Measurements from ENCODE around the gene MMS19.

Gene MMS19

GRCh38 chr10:97462309-97462708 lies 35.9 kb downstream of the MMS19 start:
- no peak overlapping the region for H3K4me3 ChIP-seq (ENCODE audit: low read depth, low read length)
- peaks cover 95% of the 10 kb centered on the region for H3K36me3 ChIP-seq (ENCODE audit: control insufficient read depth, insufficient read depth, low read length)
- no peaks in the 10 kb centered on the region for H3K4me1 ChIP-seq (ENCODE audit: control insufficient read depth, insufficient read depth, low read length)
- no peaks in the 10 kb centered on the region for H3K27me3 ChIP-seq (ENCODE audit: control insufficient read depth, insufficient read depth, low read length)
- no peak overlapping the region for H3K27ac ChIP-seq (ENCODE audit: low read depth, low read length)
- no peak overlapping the region for H3K9ac ChIP-seq (ENCODE audit: low read length)
- no peaks in the 10 kb centered on the region for H3K9me3 ChIP-seq (ENCODE audit: control insufficient read depth, insufficient read depth, low read depth, low read length)

GRCh38 chr10:97459933-97460332 lies 38.3 kb downstream of the MMS19 start:
- H3K27me3 ChIP-seq (ENCODE audit: control insufficient read depth, insufficient read depth, low read length) = no peaks in the 10 kb centered on the region
- no peak overlapping the region for H3K9ac ChIP-seq (ENCODE audit: low read length)
- no peaks in the 10 kb centered on the region for H3K9me3 ChIP-seq (ENCODE audit: control insufficient read depth, insufficient read depth, low read depth, low read length)

GRCh38 chr10:97459111-97459510 lies 39.1 kb downstream of the MMS19 start:
- Histone ChIP-seq H3K9ac (ENCODE audit: low read length) (no peak overlapping the region), H3K27me3 (ENCODE audit: control insufficient read depth, insufficient read depth, low read length) (no peaks in the 10 kb centered on the region), H3K36me3 (ENCODE audit: control insufficient read depth, insufficient read depth, low read length) (peaks cover 97% of the 10 kb centered on the region), H3K27ac (ENCODE audit: low read depth, low read length) (no peak overlapping the region), H3K9me3 (ENCODE audit: control insufficient read depth, insufficient read depth, low read depth, low read length) (no peaks in the 10 kb centered on the region), H3K4me1 (ENCODE audit: control insufficient read depth, insufficient read depth, low read length) (no peaks in the 10 kb centered on the region), H3K4me3 (ENCODE audit: low read depth, low read length) (no peak overlapping the region)

More at GRCh38 chr10:97459933-97460332, 38.3 kb downstream of the MMS19 start:
- peaks cover 97% of the 10 kb centered on the region for H3K36me3 ChIP-seq (ENCODE audit: control insufficient read depth, insufficient read depth, low read length)
- no peaks in the 10 kb centered on the region for H3K4me1 ChIP-seq (ENCODE audit: control insufficient read depth, insufficient read depth, low read length)
- no peak overlapping the region for H3K4me3 ChIP-seq (ENCODE audit: low read depth, low read length)
- no peak overlapping the region for H3K27ac ChIP-seq (ENCODE audit: low read depth, low read length)

GRCh38 chr10:97456686-97457065 lies 41.5 kb downstream of the MMS19 start:
- peaks cover 98% of the 10 kb centered on the region for H3K36me3 ChIP-seq (ENCODE audit: control insufficient read depth, insufficient read depth, low read length)
- H3K9ac ChIP-seq (ENCODE audit: low read length) = no peak overlapping the region
- H3K4me1 ChIP-seq (ENCODE audit: control insufficient read depth, insufficient read depth, low read length) = no peaks in the 10 kb centered on the region
- no peak overlapping the region for H3K4me3 ChIP-seq (ENCODE audit: low read depth, low read length)
- H3K27me3 ChIP-seq (ENCODE audit: control insufficient read depth, insufficient read depth, low read length) = no peaks in the 10 kb centered on the region
- no peak overlapping the region for H3K27ac ChIP-seq (ENCODE audit: low read depth, low read length)
- H3K9me3 ChIP-seq (ENCODE audit: control insufficient read depth, insufficient read depth, low read depth, low read length) = no peaks in the 10 kb centered on the region

- Histone ChIP-seq H3K27ac (ENCODE audit: low read depth, low read length) (no peak overlapping the region), H3K9ac (ENCODE audit: low read length) (no peak overlapping the region), H3K27me3 (ENCODE audit: control insufficient read depth, insufficient read depth, low read length) (no peaks in the 10 kb centered on the region), H3K4me3 (ENCODE audit: low read depth, low read length) (no peak overlapping the region), H3K4me1 (ENCODE audit: control insufficient read depth, insufficient read depth, low read length) (no peaks in the 10 kb centered on the region), H3K9me3 (ENCODE audit: control insufficient read depth, insufficient read depth, low read depth, low read length) (no peaks in the 10 kb centered on the region), H3K36me3 (ENCODE audit: control insufficient read depth, insufficient read depth, low read length) (peaks cover 98% of the 10 kb centered on the region)
Observed at GRCh38 chr10:97456034-97456685, 42.1 kb downstream of the MMS19 start.

- Histone ChIP-seq H3K9ac (ENCODE audit: low read length) (no peak overlapping the region), H3K4me1 (ENCODE audit: control insufficient read depth, insufficient read depth, low read length) (no peaks in the 10 kb centered on the region), H3K36me3 (ENCODE audit: control insufficient read depth, insufficient read depth, low read length) (peaks cover 88% of the 10 kb centered on the region)
Observed at GRCh38 chr10:97454330-97455036, 43.7 kb downstream of the MMS19 start.

GRCh38 chr10:97452352-97452751 lies 45.9 kb downstream of the MMS19 start:
- no peaks in the 10 kb centered on the region for H3K27me3 ChIP-seq (ENCODE audit: control insufficient read depth, insufficient read depth, low read length)
- H3K27ac ChIP-seq (ENCODE audit: low read depth, low read length) = no peak overlapping the region
- H3K4me1 ChIP-seq (ENCODE audit: control insufficient read depth, insufficient read depth, low read length) = no peaks in the 10 kb centered on the region
- H3K9me3 ChIP-seq (ENCODE audit: control insufficient read depth, insufficient read depth, low read depth, low read length) = no peaks in the 10 kb centered on the region
- no peak overlapping the region for H3K9ac ChIP-seq (ENCODE audit: low read length)
- H3K4me3 ChIP-seq (ENCODE audit: low read depth, low read length) = no peak overlapping the region
- H3K36me3 ChIP-seq (ENCODE audit: control insufficient read depth, insufficient read depth, low read length) = peaks cover 68% of the 10 kb centered on the region

More at GRCh38 chr10:97454330-97455036, 43.7 kb downstream of the MMS19 start:
- Histone ChIP-seq H3K9me3 (ENCODE audit: control insufficient read depth, insufficient read depth, low read depth, low read length) (no peaks in the 10 kb centered on the region), H3K4me3 (ENCODE audit: low read depth, low read length) (no peak overlapping the region), H3K27me3 (ENCODE audit: control insufficient read depth, insufficient read depth, low read length) (no peaks in the 10 kb centered on the region), H3K27ac (ENCODE audit: low read depth, low read length) (no peak overlapping the region)

GRCh38 chr10:97451605-97452004 lies 46.6 kb downstream of the MMS19 start:
- H3K27me3 ChIP-seq (ENCODE audit: control insufficient read depth, insufficient read depth, low read length) = no peaks in the 10 kb centered on the region
- H3K36me3 ChIP-seq (ENCODE audit: control insufficient read depth, insufficient read depth, low read length) = peaks cover 61% of the 10 kb centered on the region
- H3K4me1 ChIP-seq (ENCODE audit: control insufficient read depth, insufficient read depth, low read length) = no peaks in the 10 kb centered on the region
- no peak overlapping the region for H3K27ac ChIP-seq (ENCODE audit: low read depth, low read length)
- no peak overlapping the region for H3K9ac ChIP-seq (ENCODE audit: low read length)
- H3K9me3 ChIP-seq (ENCODE audit: control insufficient read depth, insufficient read depth, low read depth, low read length) = no peaks in the 10 kb centered on the region
- no peak overlapping the region for H3K4me3 ChIP-seq (ENCODE audit: low read depth, low read length)

GRCh38 chr10:97450828-97451227 lies 47.4 kb downstream of the MMS19 start:
- Histone ChIP-seq H3K4me3 (ENCODE audit: low read depth, low read length) (no peak overlapping the region), H3K27me3 (ENCODE audit: control insufficient read depth, insufficient read depth, low read length) (no peaks in the 10 kb centered on the region), H3K9me3 (ENCODE audit: control insufficient read depth, insufficient read depth, low read depth, low read length) (no peaks in the 10 kb centered on the region), H3K36me3 (ENCODE audit: control insufficient read depth, insufficient read depth, low read length) (peaks cover 53% of the 10 kb centered on the region), H3K4me1 (ENCODE audit: control insufficient read depth, insufficient read depth, low read length) (no peaks in the 10 kb centered on the region), H3K27ac (ENCODE audit: low read depth, low read length) (no peak overlapping the region), H3K9ac (ENCODE audit: low read length) (no peak overlapping the region)

- H3K36me3 ChIP-seq (ENCODE audit: control insufficient read depth, insufficient read depth, low read length) = peaks cover 23% of the 10 kb centered on the region
- no peaks in the 10 kb centered on the region for H3K4me1 ChIP-seq (ENCODE audit: control insufficient read depth, insufficient read depth, low read length)
- H3K4me3 ChIP-seq (ENCODE audit: low read depth, low read length) = peak within 1 kb of the TSS; percentile 95
- no peaks in the 10 kb centered on the region for H3K27me3 ChIP-seq (ENCODE audit: control insufficient read depth, insufficient read depth, low read length)
- H3K9me3 ChIP-seq (ENCODE audit: control insufficient read depth, insufficient read depth, low read depth, low read length) = no peaks in the 10 kb centered on the region
- H3K27ac ChIP-seq (ENCODE audit: low read depth, low read length) = peak within 1 kb of the TSS; percentile 30
- peak within 1 kb of the TSS; percentile 92 for H3K9ac ChIP-seq (ENCODE audit: low read length)
Observed at GRCh38 chr10:97445722-97446639, 52.2 kb downstream of the MMS19 start, which contains the start of the genes EXOSC1 and ZDHHC16. Gene EXOSC1 (minus strand): TSS chr10:97446006. CDS start chr10:97445985, 21 bp downstream. Gene ZDHHC16 (plus strand): TSS chr10:97446175. CDS start chr10:97451676, 5,501 bp downstream.

All from HUES6 (cell line).